ENCODE measurements around the gene NTRK1. TPM values are rescaled to one million over a fixed set of nuclear protein-coding genes. Genes with fewer than 3 reads are reported as not detected.

Gene NTRK1
- total and polyA plus RNA-seq, 8 donors: 0.20 to 1.1 (median 0.49) TPM

- Histone ChIP-seq H3K27ac (no peak overlapping the region), H3K9me3 (no peaks in the 10 kb centered on the region), H3K4me1 (no peaks in the 10 kb centered on the region), H3K36me3 (no peaks in the 10 kb centered on the region), H3K27me3 (no peaks in the 10 kb centered on the region), H3K4me3 (no peak overlapping the region)
- no peak for DNase-seq
- no peak for ATAC-seq
- no peak for TF ChIP-seq CTCF (IDR thresholded peaks at IDR 0.05)
- FAIRE-seq: no peak
- intact Hi-C loops (cut with DNase I): no loop called here
- 36 to 47% methylated on average over 1 of the region's 1 CpG for WGBS, 2 donors
Observed at GRCh38 chr1:156885314-156885713, 24.6 kb downstream of the NTRK1 start.

GRCh38 chr1:156885880-156886355, 25.3 kb downstream of the NTRK1 start:
- 48 to 58% methylated on average over 13 of the region's 13 CpGs for WGBS, 2 donors
- intact Hi-C loops (cut with DNase I): no loop called here
- H3K27me3 ChIP-seq: no peaks in the 10 kb centered on the region
- no peaks in the 10 kb centered on the region for H3K4me1 ChIP-seq
- ATAC-seq (no peak), DNase-seq (peak in 1 of 6 donors; percentile 6), FAIRE-seq (no peak)
- no peak overlapping the region for H3K4me3 ChIP-seq
- H3K27ac ChIP-seq: no peak overlapping the region
- no peaks in the 10 kb centered on the region for H3K9me3 ChIP-seq
- H3K36me3 ChIP-seq: no peaks in the 10 kb centered on the region
- TF ChIP-seq CTCF (IDR thresholded peaks at IDR 0.05): no peak

- intact Hi-C loops (cut with DNase I): no loop called here
Observed at GRCh38 chr1:156886583-156887281, 26.1 kb downstream of the NTRK1 start.

DNA sequence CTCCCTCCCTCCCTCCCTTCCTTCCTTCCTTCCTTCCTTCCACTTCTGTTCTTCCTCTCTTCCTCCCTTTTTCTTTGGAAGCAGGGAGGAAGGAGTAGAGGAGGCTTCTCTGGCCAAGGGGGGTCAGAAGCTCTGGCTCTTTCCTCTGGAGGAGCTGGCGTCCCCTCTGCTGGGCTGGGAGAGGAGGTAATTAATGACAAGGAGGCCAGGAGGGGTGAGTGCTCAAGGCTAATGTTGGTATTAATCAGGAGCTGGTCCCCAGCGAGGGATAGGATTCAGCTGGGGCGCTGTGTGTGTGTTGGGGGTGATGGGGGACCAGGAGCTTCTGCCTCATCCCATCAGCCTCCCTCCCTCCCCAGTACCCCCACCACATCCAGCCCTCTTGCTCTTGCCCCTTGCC, 26.7 kb downstream of the NTRK1 start:
- no peak overlapping the region for H3K4me3 ChIP-seq
- H3K27ac ChIP-seq: no peak overlapping the region
- no peak for ATAC-seq
- 15 to 28% methylated on average over 2 to 3 of the region's 3 CpGs for WGBS, 2 donors
- H3K9me3 ChIP-seq: no peaks in the 10 kb centered on the region
- no peaks in the 10 kb centered on the region for H3K36me3 ChIP-seq
- no peaks in the 10 kb centered on the region for H3K4me1 ChIP-seq
- peak in 2 of 6 donors; percentile 3 to 21 for DNase-seq
- intact Hi-C loops (cut with DNase I): no loop called here
- H3K27me3 ChIP-seq: no peaks in the 10 kb centered on the region
- TF ChIP-seq CTCF (IDR thresholded peaks at IDR 0.05): no peak
- FAIRE-seq: no peak

More at GRCh38 chr1:156886583-156887281, 26.1 kb downstream of the NTRK1 start:
- H3K27me3 ChIP-seq: no peaks in the 10 kb centered on the region
- no peak for TF ChIP-seq CTCF (IDR thresholded peaks at IDR 0.05)
- no peak overlapping the region for H3K27ac ChIP-seq
- no peak overlapping the region for H3K4me3 ChIP-seq
- H3K4me1 ChIP-seq: no peaks in the 10 kb centered on the region
- no peaks in the 10 kb centered on the region for H3K36me3 ChIP-seq
- FAIRE-seq (no peak), DNase-seq (peak in 2 of 6 donors; percentile 3 to 31), ATAC-seq (no peak)
- no peaks in the 10 kb centered on the region for H3K9me3 ChIP-seq
- 33 to 37% methylated on average over 6 of the region's 6 CpGs for WGBS, 2 donors

GRCh38 chr1:156887734-156888133, 27.1 kb downstream of the NTRK1 start:
- intact Hi-C loops (cut with DNase I): no loop called here
- 20 to 27% methylated on average over 5 to 6 of the region's 6 CpGs for WGBS, 2 donors
- Histone ChIP-seq H3K27ac (no peak overlapping the region), H3K36me3 (no peaks in the 10 kb centered on the region), H3K4me3 (no peak overlapping the region), H3K27me3 (no peaks in the 10 kb centered on the region), H3K4me1 (no peaks in the 10 kb centered on the region), H3K9me3 (no peaks in the 10 kb centered on the region)
- DNase-seq: peak in 2 of 6 donors; percentile 2 to 13
- no peak for ATAC-seq
- no peak for TF ChIP-seq CTCF (IDR thresholded peaks at IDR 0.05)
- FAIRE-seq: no peak

Data from pancreas (tissue), 10 donors.